Adipose tissue (tissue), 3 donors: ENCODE data around the gene UBE2F. TPM values are rescaled to one million over a fixed set of nuclear protein-coding genes. Genes with fewer than 3 reads are reported as not detected.
A peak's percentile ranks its signal among the peaks of the same experiment; 100 is the strongest.
"Not testable (repeated sequence)": the region's sequence is repeated elsewhere in the genome, so short reads cannot be mapped to it uniquely, and the experiment has no call there.

Experiments used
- H3K27ac ChIP-seq: one replicate; pipeline ENCODE4 v1.5.1; 2013; ENCODE audit warnings: low read depth, low read length
- WGBS, 3 donors: extraction: QIAGEN DNeasy Blood & Tissue Kit; methylation state at CpG; one replicate each; pipeline ENCODE4 v1.1.7; 2013; 5-methylcytosine and 5-hydroxymethylcytosine counted together
- polyA plus RNA-seq, 3 donors: library from polyadenylated mRNA; stranded (reverse); fragments of 200-250 nt; gene quantifications; one replicate each; pipeline ENCODE4 v1.2.3, GENCODE V29; 2013
- donor health status: healthy with polysubstance abuse.
- donor health status: Bipolar disorder and iron deficiency.
- donor health status: healthy.

UBE2F gene
- polyA plus RNA-seq, 3 donors: 46.8 to 72.0 (median 62.9) TPM

GRCh38 chr2:238057696-238058575, 91.1 kb downstream of the UBE2F start:
- 91 to 94% (median 93%) methylated on average over 33 to 44 of the region's 44 CpGs for WGBS, 3 donors
- not testable (repeated sequence) for H3K27ac ChIP-seq

DNA sequence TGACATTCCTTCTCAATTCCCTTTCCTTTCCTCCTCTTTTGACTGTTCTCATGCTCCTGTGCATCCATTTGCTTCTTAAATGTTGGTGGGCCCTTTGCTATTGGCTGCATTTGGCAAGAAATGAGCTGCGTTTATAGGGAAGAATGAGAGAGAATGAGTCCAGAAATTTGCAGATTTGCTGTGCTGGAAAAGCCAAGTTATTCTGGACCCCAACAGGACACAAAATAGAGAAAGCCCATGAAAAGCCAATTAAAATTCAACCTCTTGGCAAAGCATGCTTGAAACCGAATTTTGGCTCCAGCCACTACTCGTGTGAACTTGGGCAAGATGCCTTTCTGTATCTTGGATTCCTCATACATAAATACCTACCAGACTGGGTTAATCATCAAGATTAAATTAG, 92.7 kb downstream of the UBE2F start:
- 62 to 93% (median 90%) methylated on average over 3 of the region's 3 CpGs for WGBS, 3 donors
- H3K27ac ChIP-seq: no peak overlapping the region

DNA sequence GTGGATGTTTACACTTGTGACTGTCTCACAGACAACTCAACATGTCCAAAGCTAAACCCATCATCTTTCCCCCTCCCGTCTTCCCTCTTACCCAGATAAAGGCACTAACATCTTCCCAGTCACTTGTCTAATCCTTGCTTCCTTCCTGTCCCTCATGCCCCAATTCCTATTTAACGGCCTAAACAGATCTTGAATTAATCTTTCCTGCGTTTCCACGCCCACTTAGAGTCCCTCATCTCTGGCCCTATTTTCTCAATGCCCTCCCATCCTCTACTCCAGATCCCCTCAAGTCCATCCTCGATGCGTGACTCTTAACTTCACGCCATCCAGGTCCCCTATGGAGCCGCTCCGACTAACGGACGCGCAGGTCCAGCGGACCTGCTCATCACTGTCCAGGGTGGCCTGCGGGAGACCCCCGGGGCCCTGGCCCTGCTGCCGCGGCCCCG, 93.3 kb downstream of the UBE2F start:
- 2% methylated on average over 18 of the region's 18 CpGs for WGBS, 3 donors
- peak overlapping the region; percentile 77 for H3K27ac ChIP-seq

GRCh38 chr2:238060542-238061314, 93.9 kb downstream of the UBE2F start, which contains the start of gene SCLY:
SCLY (plus strand) TSS chr2:238061001; CDS start chr2:238061055, 54 bp downstream.
- H3K27ac ChIP-seq: peak within 1 kb of the TSS; percentile 77
- WGBS, 3 donors: 0 to 1% (median 0%) methylated on average over 74 to 98 of the region's 98 CpGs

DNA sequence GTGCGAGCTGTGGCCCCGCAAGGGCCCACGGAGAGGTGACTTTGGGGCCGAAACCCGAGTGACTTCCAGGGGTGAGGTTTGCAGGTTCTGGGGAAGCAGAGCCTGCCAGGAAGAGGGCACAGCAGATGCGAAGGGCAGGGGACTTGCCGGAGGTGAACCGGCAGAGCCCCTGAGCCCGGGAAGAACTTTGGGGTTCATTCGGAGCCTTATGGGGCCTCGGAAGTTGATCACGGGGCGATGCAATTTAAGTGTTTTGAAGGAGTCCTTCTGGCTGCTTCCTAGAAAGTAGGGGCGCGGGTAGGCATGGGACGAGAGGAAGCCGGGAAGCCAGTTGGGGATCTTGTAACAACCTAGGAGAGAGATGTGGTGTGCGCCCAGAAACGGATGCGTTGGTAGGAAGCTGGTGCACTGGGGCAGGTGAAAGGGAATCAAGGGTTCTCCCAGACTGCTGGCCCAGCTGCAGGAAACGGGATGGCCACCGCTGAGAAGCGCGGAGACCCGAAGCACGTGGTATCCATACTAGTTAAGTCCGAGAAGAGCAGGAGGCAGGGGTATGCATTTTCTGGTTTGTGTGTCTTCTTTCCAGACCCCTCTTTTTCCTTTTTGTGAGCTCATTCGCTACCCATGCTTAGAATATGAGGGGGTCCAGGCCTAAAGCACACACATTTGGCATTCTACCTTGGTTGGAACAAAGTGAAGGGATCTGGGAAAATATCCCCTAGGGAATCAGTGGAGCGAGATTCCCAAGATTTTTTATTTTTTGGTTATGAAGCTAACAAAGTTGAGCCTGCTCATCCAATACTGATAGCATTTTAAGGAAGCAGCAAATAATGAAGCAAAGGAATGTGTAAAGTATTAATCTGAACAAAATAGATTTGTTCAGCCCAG, 94.7 kb downstream of the UBE2F start:
- no peak overlapping the region for H3K27ac ChIP-seq
- WGBS, 3 donors: 2 to 4% (median 3%) methylated on average over 29 of the region's 29 CpGs

- whole genome bisulfite sequencing, 3 donors: 79 to 97% (median 92%) methylated on average over 8 of the region's 8 CpGs
- no peak overlapping the region for H3K27ac ChIP-seq
Observed at GRCh38 chr2:238063414-238064189, 96.8 kb downstream of the UBE2F start.

GRCh38 chr2:238064376-238064775, 97.6 kb downstream of the UBE2F start:
- no peak overlapping the region for H3K27ac ChIP-seq
- WGBS, 3 donors: 30 to 89% (median 86%) methylated on average over 7 of the region's 7 CpGs

- no peak overlapping the region for H3K27ac ChIP-seq
- WGBS, 3 donors: 64 to 87% (median 86%) methylated on average over 18 of the region's 18 CpGs
Observed at GRCh38 chr2:238065071-238065846, 98.4 kb downstream of the UBE2F start.

DNA sequence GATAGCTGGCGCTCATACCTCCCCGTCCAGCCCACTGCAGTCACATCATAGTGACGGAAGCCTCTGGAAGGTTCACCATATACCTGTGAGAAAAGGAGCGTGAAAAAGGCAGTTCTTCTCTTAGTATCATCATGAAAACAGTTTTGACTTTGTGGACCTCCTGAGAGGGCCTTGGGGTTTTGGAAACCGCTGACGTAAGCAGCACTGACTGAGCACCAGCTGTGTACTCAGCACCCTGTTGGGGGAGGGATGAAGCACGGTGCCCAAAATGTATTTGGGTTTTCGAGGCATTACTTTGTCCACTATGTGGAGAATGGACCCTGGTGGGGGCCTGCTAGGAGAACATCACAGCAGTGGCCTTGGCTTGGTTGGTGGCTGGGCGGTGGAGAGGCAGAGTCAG, 99.4 kb downstream of the UBE2F start:
- H3K27ac ChIP-seq: no peak overlapping the region
- 86 to 93% (median 86%) methylated on average over 9 of the region's 9 CpGs for WGBS, 3 donors

- not testable (repeated sequence) for H3K27ac ChIP-seq
- 94 to 97% (median 96%) methylated on average over 7 of the region's 7 CpGs for WGBS, 3 donors
Observed at GRCh38 chr2:238066718-238067117, 99.9 kb downstream of the UBE2F start.

DNA sequence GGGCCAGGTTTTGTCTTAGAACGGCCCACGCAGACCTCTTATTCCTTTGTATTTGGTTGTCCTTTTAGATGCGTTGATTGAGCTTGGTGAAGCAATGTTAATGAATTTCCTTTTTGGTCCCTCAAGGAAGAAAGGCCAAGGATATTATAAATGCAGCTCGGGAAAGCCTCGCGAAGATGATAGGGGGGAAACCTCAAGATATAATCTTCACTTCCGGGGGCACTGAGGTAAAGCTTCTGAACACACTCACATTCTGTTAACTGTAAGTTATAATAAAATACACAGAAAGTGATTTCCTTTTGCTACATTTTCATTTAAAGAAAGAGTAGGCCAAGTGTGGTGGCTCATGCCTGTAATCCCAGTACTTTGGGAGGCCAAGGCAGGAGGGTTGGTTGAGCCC, 101.1 kb downstream of the UBE2F start:
- H3K27ac ChIP-seq: no peak overlapping the region
- WGBS, 3 donors: 91 to 97% (median 92%) methylated on average over 7 of the region's 7 CpGs

- no peak overlapping the region for H3K27ac ChIP-seq
- 70 to 87% (median 86%) methylated on average over 10 of the region's 10 CpGs for WGBS, 3 donors
Observed at GRCh38 chr2:238069021-238069709, 102.4 kb downstream of the UBE2F start.

DNA sequence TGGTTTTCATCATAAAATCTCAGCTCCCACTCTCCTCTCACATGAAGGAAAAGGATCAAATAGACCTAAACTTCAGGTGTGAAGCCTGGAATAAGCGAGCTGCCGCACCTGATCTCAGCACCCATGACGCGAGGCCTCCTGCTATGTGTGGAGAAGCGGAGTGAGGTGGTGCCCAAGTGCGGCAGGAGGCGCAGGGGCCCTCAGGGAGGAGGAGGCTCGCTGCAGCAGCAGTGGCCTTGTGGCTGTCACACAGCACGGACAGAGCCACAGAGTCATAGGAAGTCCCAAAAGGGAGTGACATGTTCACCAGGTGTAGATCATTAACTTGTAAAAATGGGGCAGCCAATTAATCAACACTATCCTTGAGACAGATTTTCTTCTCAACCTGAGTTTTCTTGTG, 103.1 kb downstream of the UBE2F start:
- WGBS, 3 donors: 57 to 97% (median 94%) methylated on average over 9 of the region's 9 CpGs

DNA sequence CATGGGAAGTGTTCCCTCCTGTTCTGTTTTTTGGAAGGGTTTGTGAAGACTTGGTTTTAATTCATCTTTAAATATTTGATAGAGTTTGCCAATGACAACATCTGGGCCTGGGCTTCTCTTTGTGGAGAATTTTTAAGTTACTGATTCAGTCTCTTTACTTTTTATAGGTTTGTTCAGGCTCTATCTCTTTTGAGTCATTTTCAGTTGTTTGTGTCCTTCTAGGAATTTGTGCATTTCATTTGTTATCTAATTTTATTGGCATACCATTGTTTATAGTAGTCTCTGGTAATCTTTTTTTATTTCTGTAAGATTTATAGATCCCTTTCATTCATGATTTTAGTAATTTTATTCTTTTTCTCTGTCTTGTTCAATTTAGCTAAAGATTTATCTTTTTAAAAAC, 108.6 kb downstream of the UBE2F start:
- H3K27ac ChIP-seq: no peak overlapping the region

More for the DNA sequence above, 103.1 kb downstream of the UBE2F start:
- H3K27ac ChIP-seq: no peak overlapping the region

- H3K27ac ChIP-seq: no peak overlapping the region
- WGBS, 3 donors: 85 to 93% (median 86%) methylated on average over 1 of the region's 1 CpG
Observed at GRCh38 chr2:238077292-238077691, 110.5 kb downstream of the UBE2F start.

DNA sequence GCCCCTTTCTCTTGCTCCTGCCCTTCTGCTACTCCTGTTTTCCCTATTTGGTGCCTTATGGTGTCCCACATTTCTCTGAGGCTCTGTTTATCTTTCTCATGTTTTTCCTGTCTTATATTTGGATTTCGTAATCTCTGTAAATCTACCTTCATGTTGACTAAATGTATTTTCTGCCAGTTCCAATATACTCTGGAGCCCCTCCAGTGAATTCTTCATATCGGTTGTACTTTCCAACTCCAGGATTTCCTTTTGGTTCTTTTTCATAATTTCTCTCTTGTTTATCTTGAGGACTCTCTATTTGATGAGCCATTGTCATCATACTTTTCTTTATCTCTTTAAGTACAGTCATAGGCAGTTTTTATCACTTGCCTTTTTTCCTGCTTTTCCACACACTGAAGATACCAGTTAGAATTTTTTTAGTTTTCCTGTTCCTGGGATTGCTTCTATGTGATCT, 113.1 kb downstream of the UBE2F start:
- 53 to 91% (median 88%) methylated on average over 2 of the region's 2 CpGs for WGBS, 3 donors
- H3K27ac ChIP-seq: no peak overlapping the region
